Measurements from ENCODE around the gene ELOA2.
A peak's percentile ranks its signal among the peaks of the same experiment; 100 is the strongest.
"Not testable (repeated sequence)": the region's sequence is repeated elsewhere in the genome, so short reads cannot be mapped to it uniquely, and the experiment has no call there.

ELOA2 gene

GRCh38 chr18:47032945-47033344, 2.5 kb downstream of the ELOA2 start:
- no peak for TF ChIP-seq POLR2A (IDR thresholded peaks at IDR 0.05; ENCODE audit: low read depth, low read length)
- no peak for FAIRE-seq
- no peak for DNase-seq (ENCODE audit: insufficient read length, low spot score)

DNA sequence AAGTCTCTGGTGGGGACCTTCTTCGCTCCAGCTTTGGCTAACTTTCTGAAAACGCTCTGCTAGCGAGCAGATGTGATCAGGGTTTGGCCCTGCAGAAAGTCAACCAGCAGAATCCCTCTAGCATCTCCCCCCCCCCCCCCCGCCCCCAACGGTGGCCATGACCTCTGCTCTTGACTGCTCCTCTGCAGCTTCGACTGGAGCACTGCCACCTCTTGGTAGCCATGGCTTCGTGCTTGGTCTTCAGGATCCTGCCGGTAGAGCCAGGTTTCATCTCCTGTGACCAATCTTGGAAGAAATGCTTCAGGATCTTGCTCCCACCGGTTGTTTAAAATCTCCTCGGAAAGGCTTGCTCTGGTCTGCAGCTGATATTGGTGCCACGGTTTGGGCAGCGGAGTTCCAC, 4.5 kb downstream of the ELOA2 start:
- not testable (repeated sequence) for FAIRE-seq

DNA sequence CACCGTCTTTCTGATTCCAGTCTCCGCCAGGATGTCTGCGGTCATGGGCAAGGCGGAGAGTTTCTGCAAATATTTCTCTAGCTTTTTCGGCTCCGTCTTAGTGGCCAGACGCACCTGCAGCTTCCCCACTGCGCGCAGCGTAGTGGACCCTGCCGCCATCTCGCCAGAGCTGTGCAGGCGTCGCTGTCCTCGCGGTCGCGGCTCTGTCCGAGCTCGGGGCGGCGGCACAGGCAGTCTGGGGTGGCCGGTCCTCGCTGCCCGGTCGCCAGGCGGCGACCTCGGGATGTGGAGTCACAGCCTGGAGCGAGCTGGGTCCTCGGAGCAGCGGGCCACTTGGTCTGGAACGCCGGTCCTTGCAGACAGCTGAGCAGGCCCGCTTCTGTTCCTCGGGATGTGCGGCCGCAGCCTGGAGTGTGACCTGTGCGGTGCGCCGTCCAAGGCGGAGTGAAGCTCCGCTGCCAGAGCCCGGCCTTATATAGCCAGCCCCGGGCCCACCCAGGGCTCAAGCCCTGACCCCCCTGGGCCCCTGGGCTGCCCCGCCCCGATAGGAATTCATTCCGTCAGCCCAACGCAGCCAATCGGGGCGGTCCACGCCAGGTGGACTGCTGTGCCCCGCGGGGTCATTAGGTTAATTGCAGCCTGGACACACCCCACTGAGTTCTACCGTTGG, 5.6 kb downstream of the ELOA2 start:
- FAIRE-seq; DNase-seq (ENCODE audit: insufficient read length, low spot score): not testable (repeated sequence)

More for the DNA sequence above, 4.5 kb downstream of the ELOA2 start:
- DNase-seq (ENCODE audit: insufficient read length, low spot score) = not testable (repeated sequence)

DNA sequence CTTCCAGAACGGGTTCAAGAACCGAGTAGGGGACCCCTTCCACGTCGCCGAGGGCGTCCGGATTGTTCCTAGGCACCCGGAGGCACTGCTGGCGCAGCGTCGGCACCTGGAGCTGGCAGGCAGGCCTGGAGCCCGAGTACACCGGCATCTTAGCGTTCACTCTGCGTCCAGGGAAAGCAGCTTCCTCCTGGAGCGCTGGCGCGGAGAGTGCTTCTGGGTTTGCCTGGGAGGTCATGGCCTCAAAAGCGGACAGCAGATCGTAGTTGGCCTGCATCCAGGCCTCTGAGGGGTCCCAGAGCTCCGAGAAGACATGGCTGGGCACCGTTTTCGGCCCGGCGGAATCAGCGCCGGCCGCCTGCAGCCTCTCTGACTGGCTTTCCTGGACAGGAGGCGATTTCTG, 6.7 kb downstream of the ELOA2 start:
- not testable (repeated sequence) for FAIRE-seq; DNase-seq (ENCODE audit: insufficient read length, low spot score)

- FAIRE-seq = peak; percentile 11
- not testable (repeated sequence) for DNase-seq (ENCODE audit: insufficient read length, low spot score)
Observed at GRCh38 chr18:47025557-47026174, 9.8 kb downstream of the ELOA2 start.

- not testable (repeated sequence) for DNase-seq (ENCODE audit: insufficient read length, low spot score); FAIRE-seq
Observed at GRCh38 chr18:47023769-47024465, 11.5 kb downstream of the ELOA2 start.

GRCh38 chr18:47022821-47023220, 12.6 kb downstream of the ELOA2 start:
- not testable (repeated sequence) for FAIRE-seq; DNase-seq (ENCODE audit: insufficient read length, low spot score)

GRCh38 chr18:47020757-47021156, 14.7 kb downstream of the ELOA2 start:
- DNase-seq (ENCODE audit: insufficient read length, low spot score); FAIRE-seq: not testable (repeated sequence)

DNA sequence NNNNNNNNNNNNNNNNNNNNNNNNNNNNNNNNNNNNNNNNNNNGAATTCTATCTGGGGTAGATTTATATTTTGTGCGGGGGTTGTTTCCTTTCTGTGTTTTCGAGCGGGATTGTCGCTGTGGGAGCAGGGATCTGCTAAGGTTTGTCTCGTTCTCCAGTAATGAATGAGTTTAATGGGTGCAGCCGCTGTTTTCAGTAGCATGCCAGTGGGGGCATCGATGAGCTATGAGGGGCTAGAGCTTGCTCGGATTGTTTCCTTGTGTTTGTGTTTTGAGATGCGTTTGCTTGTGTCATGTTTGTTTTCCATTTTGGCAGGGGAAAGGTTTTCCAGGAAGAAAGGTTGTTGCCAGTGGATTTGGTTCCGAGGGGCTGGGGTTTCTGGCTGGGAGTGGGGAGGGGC, 15.6 kb downstream of the ELOA2 start:
- not testable (repeated sequence) for FAIRE-seq; DNase-seq (ENCODE audit: insufficient read length, low spot score)
